ENCODE data around the gene ZNF28.
"Not testable (repeated sequence)": the region's sequence is repeated elsewhere in the genome, so short reads cannot be mapped to it uniquely, and the experiment has no call there.

ZNF28 gene

GRCh38 chr19:52821204-52821960, at the start of gene ZNF28:
Gene ZNF28, minus strand, starts transcription at chr19:52821633. Its CDS starts 3,675 bp downstream, at chr19:52817958.
- in situ Hi-C loops (cut with MboI; ENCODE audit: low sequenced_read_pairs) = not testable (repeated sequence)

GRCh38 chr19:52868031-52868430, 46.6 kb upstream of the ZNF28 start:
- in situ Hi-C loops (cut with MboI; ENCODE audit: low sequenced_read_pairs) = not testable (repeated sequence)

GRCh38 chr19:52857378-52858191, 36.2 kb upstream of the ZNF28 start, which contains the start of gene ZNF468:
Gene ZNF468, minus strand, starts transcription at chr19:52857619. Its CDS starts 3,347 bp downstream, at chr19:52854272.
- in situ Hi-C loops (cut with MboI; ENCODE audit: low sequenced_read_pairs) = not testable (repeated sequence)

GRCh38 chr19:52856540-52857377, 35.3 kb upstream of the ZNF28 start:
- in situ Hi-C loops (cut with MboI; ENCODE audit: low sequenced_read_pairs) = not testable (repeated sequence)

GRCh38 chr19:52847352-52847751, 25.9 kb upstream of the ZNF28 start:
- in situ Hi-C loops (cut with MboI; ENCODE audit: low sequenced_read_pairs) = not testable (repeated sequence)

GRCh38 chr19:52840825-52841465, 19.5 kb upstream of the ZNF28 start:
- in situ Hi-C loops (cut with MboI; ENCODE audit: low sequenced_read_pairs) = not testable (repeated sequence)

- in situ Hi-C loops (cut with MboI; ENCODE audit: low sequenced_read_pairs) = not testable (repeated sequence)
Measured at GRCh38 chr19:52834289-52834688, 12.9 kb upstream of the ZNF28 start.

GRCh38 chr19:52833541-52833940, 12.1 kb upstream of the ZNF28 start:
- in situ Hi-C loops (cut with MboI; ENCODE audit: low sequenced_read_pairs) = not testable (repeated sequence)

- in situ Hi-C loops (cut with MboI; ENCODE audit: low sequenced_read_pairs) = not testable (repeated sequence)
Measured at GRCh38 chr19:52829866-52830265, 8.4 kb upstream of the ZNF28 start.

- in situ Hi-C loops (cut with MboI; ENCODE audit: low sequenced_read_pairs) = no loop called here
Measured at GRCh38 chr19:52825765-52826164, 4.3 kb upstream of the ZNF28 start.

- in situ Hi-C loops (cut with MboI; ENCODE audit: low sequenced_read_pairs) = no loop called here
Measured at GRCh38 chr19:52823676-52824075, 2.2 kb upstream of the ZNF28 start.

- in situ Hi-C loops (cut with MboI; ENCODE audit: low sequenced_read_pairs) = not testable (repeated sequence)
Measured at GRCh38 chr19:52820472-52821203, 795 bp downstream of the ZNF28 start.

GRCh38 chr19:52809801-52810200, 11.6 kb downstream of the ZNF28 start:
- in situ Hi-C loops (cut with MboI; ENCODE audit: low sequenced_read_pairs) = no loop called here

GRCh38 chr19:52799950-52800640, 21.3 kb downstream of the ZNF28 start:
- in situ Hi-C loops (cut with MboI; ENCODE audit: low sequenced_read_pairs) = not testable (repeated sequence)

- in situ Hi-C loops (cut with MboI; ENCODE audit: low sequenced_read_pairs) = no loop called here
Measured at GRCh38 chr19:52789440-52789839, 32.0 kb downstream of the ZNF28 start.

- in situ Hi-C loops (cut with MboI; ENCODE audit: low sequenced_read_pairs) = not testable (repeated sequence)
Measured at GRCh38 chr19:52786464-52787354, 34.7 kb downstream of the ZNF28 start, which contains the start of gene ZNF600. Gene ZNF600, minus strand, starts transcription at chr19:52786791. Its CDS starts 7,903 bp downstream, at chr19:52778888.

GRCh38 chr19:52786078-52786463, 35.4 kb downstream of the ZNF28 start:
- in situ Hi-C loops (cut with MboI; ENCODE audit: low sequenced_read_pairs) = no loop called here

- in situ Hi-C loops (cut with MboI; ENCODE audit: low sequenced_read_pairs) = no loop called here
Measured at GRCh38 chr19:52785506-52785905, 35.9 kb downstream of the ZNF28 start.

Data from HL-60/S4 treated with phorbol 12-myristate 13-acetate at 8.2 ng/mL for 4 days and 3 days (cell line).